GM12878 (cell line): ENCODE results near the gene ATP6V1G1.
A peak's percentile ranks its signal among the peaks of the same experiment; 100 is the strongest.

ENCODE experiments used
- ATF7 ChIP-seq: fragments of 450-650 bp; IDR thresholded peaks from 2 replicates; pipeline ENCODE4 v1.6.1; 2016; ENCODE audit warnings: low read depth, mild to moderate bottlenecking
- CBFB ChIP-seq: IDR thresholded peaks from 2 replicates; pipeline ENCODE4 v1.6.1; 2016; ENCODE audit warnings: antibody characterized with exemption, low read depth
- CEBPB ChIP-seq, 2 experiments: fragments of 150-350 bp in 1 of 2; IDR thresholded peaks; 2 replicates each; pipeline ENCODE4 v1.6.1; 2012 to 2014; ENCODE audit warnings: low read depth in 2 of 2, low read length in 2 of 2, borderline replicate concordance in 1 of 2, inconsistent platforms in 1 of 2
- CTCF ChIP-seq, 3 experiments: IDR thresholded peaks in 2 of 3; conservative IDR thresholded peaks in 1 of 3; 2 replicates each; pipeline ENCODE4 v1.5.1; 2011; ENCODE audit warnings: low read depth in 3 of 3, low read length in 3 of 3, mild to moderate bottlenecking in 3 of 3, control low read depth in 2 of 3, moderate library complexity in 2 of 3, inconsistent platforms in 1 of 3, mixed read lengths in 1 of 3; ENCODE audit not compliant: control insufficient read depth in 2 of 3, insufficient read depth in 1 of 3; ENCODE audit errors: extremely low read depth in 1 of 3
- EP300 ChIP-seq, 2 experiments: fragments of 150-350 bp in 1 of 2; IDR thresholded peaks; 2 replicates each; pipeline ENCODE4 v1.6.1; 2011 to 2012; ENCODE audit warnings: low read depth in 2 of 2, low read length in 2 of 2, borderline replicate concordance in 1 of 2, improper control_type of control experiment in 1 of 2, inconsistent platforms in 1 of 2; ENCODE audit not compliant: control insufficient read depth in 1 of 2
- MXI1 ChIP-seq: fragments of 150-350 bp; IDR thresholded peaks from 2 replicates; pipeline ENCODE4 v1.6.1; 2011; ENCODE audit warnings: low read depth, mild to moderate bottlenecking, inconsistent platforms, low read length, improper control_type of control experiment
- REST ChIP-seq: IDR thresholded peaks from 2 replicates; pipeline ENCODE4 v1.6.1; 2012; ENCODE audit warnings: mild to moderate bottlenecking, low read depth, low read length
- SMARCA5 ChIP-seq: fragments of 450-650 bp; IDR thresholded peaks from 2 replicates; pipeline ENCODE4 v1.6.1; 2017; ENCODE audit warnings: mild to moderate bottlenecking
- TF ChIP-seq, protein P1 (sequence below): fragments of 450-650 bp; IDR thresholded peaks from 2 replicates; pipeline ENCODE4 v1.6.1; 2017; ENCODE audit warnings: mild to moderate bottlenecking, low read depth, inconsistent platforms; ENCODE audit not compliant: poor library complexity, severe bottlenecking

GRCh38 chr9:114619191-114619761 is 31.7 kb downstream of the ATP6V1G1 start:
- TF ChIP-seq ATF7: no peak
- no peak for TF ChIP-seq CTCF (IDR thresholded peaks at IDR 0.05 in 2 of 3, conservative IDR thresholded peaks at IDR 0.05 in 1 of 3; ENCODE audit: control insufficient read depth in 2 of 3, extremely low read depth in 1 of 3, insufficient read depth in 1 of 3, low read depth in 3 of 3, low read length in 3 of 3)
- TF ChIP-seq MXI1: no peak
- no peak for TF ChIP-seq REST
- TF ChIP-seq, protein P1, sequence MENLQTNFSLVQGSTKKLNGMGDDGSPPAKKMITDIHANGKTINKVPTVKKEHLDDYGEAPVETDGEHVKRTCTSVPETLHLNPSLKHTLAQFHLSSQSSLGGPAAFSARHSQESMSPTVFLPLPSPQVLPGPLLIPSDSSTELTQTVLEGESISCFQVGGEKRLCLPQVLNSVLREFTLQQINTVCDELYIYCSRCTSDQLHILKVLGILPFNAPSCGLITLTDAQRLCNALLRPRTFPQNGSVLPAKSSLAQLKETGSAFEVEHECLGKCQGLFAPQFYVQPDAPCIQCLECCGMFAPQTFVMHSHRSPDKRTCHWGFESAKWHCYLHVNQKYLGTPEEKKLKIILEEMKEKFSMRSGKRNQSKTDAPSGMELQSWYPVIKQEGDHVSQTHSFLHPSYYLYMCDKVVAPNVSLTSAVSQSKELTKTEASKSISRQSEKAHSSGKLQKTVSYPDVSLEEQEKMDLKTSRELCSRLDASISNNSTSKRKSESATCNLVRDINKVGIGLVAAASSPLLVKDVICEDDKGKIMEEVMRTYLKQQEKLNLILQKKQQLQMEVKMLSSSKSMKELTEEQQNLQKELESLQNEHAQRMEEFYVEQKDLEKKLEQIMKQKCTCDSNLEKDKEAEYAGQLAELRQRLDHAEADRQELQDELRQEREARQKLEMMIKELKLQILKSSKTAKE: no peak
- TF ChIP-seq SMARCA5: 0 out of 2 replicates have a peak, but pooled peaks have one; percentile 41
- TF ChIP-seq EP300 (IDR thresholded peaks at IDR 0.05; ENCODE audit: borderline replicate concordance in 1 of 2, control insufficient read depth in 1 of 2, low read depth in 2 of 2, low read length in 2 of 2): no peak
- TF ChIP-seq CEBPB (IDR thresholded peaks at IDR 0.05; ENCODE audit: borderline replicate concordance in 1 of 2, low read depth in 2 of 2, low read length in 2 of 2): no peak
- no peak for TF ChIP-seq CBFB
